K562 (cell line): ENCODE measurements around the gene NTNG1. TPM values are rescaled to one million over a fixed set of nuclear protein-coding genes. Genes with fewer than 3 reads are reported as not detected.

Experiments used
- ATAC-seq: fragments of 200-7000 bp; cut with Tn5 transposase; 3 replicates; pipeline ENCODE4 v1.9.1; 2020; ENCODE audit warnings: moderate library complexity
- BruUV-seq: library from RNA; stranded (reverse); fragments of 400-500 nt; replicated peaks from 2 replicates; lab custom pipeline; 2021; lab: Mats Ljungman, UMichigan
- CTCF ChIA-PET: fragments of 300-600 bp; formaldehyde crosslinking; extraction: SDS; loops from one replicate; lab custom pipeline; 2021; ENCODE audit warnings: low intra/inter-chr PET ratio; lab: Yijun Ruan, JAX
- POLR2A ChIA-PET: fragments of 300-600, 350-650 bp; sonication (Branson Sonifier 250); formaldehyde crosslinking; extraction: SDS; loops from one replicate; lab custom pipeline; 2021; ENCODE audit warnings: antibody characterized with exemption, inconsistent platforms; lab: Yijun Ruan, JAX
- DNase-seq, 4 experiments: peaks; one replicate each; pipeline versions ENCODE4 v3.0.0 to v3.0.0-alpha.2; 2011 to 2018; ENCODE audit warnings: low spot score in 3 of 4, mixed read lengths in 3 of 4; ENCODE audit errors: extremely low read depth in 1 of 4
- FAIRE-seq: peaks from 2 replicates; lab custom pipeline; 2011; peaks lifted over from hg19 to GRCh38; lab: Jason Lieb, UNC
- H2AFZ ChIP-seq: 2 replicates; pipeline ENCODE4 v1.6.0; 2011; ENCODE audit warnings: low read depth, low read length, control low read depth, inconsistent platforms
- H3K27ac ChIP-seq: fragments of 200-600 bp; 3 replicates; pipeline ENCODE4 v1.8.0; 2011; ENCODE audit warnings: low read depth, mild to moderate bottlenecking, control low read depth, inconsistent platforms, low read length, moderate library complexity, mixed read lengths; ENCODE audit errors: extremely low read depth
- H3K27me3 ChIP-seq, 2 experiments: fragments of 300-600 bp in 1 of 2; 2 replicates in 1 of 2; 3 replicates in 1 of 2; pipeline versions ENCODE4 v1.6.0 to v1.8.0; 2011; ENCODE audit warnings: inconsistent platforms in 2 of 2, low read length in 2 of 2, mild to moderate bottlenecking in 1 of 2, mixed read lengths in 1 of 2, moderate library complexity in 1 of 2; ENCODE audit not compliant: control insufficient read depth in 2 of 2, insufficient read depth in 2 of 2
- H3K36me3 ChIP-seq: fragments of 300-600 bp; 3 replicates; pipeline ENCODE4 v1.8.0; 2011; ENCODE audit warnings: mild to moderate bottlenecking, low read length, inconsistent platforms; ENCODE audit not compliant: control insufficient read depth, insufficient read depth
- H3K4me1 ChIP-seq, 2 experiments: fragments of 200-600 bp in 1 of 2; replicated peaks in 1 of 2; 2 replicates in 1 of 2; 3 replicates in 1 of 2; pipeline versions ENCODE4 v1.5.1 to v1.8.0; 2011; ENCODE audit warnings: inconsistent platforms in 2 of 2, low read length in 2 of 2, mild to moderate bottlenecking in 1 of 2, mixed read lengths in 1 of 2, moderate library complexity in 1 of 2; ENCODE audit not compliant: control insufficient read depth in 2 of 2, insufficient read depth in 2 of 2
- H3K4me2 ChIP-seq: 2 replicates; pipeline ENCODE4 v1.6.1; 2011; ENCODE audit warnings: low read length, control low read depth, inconsistent platforms, mixed read lengths; ENCODE audit not compliant: insufficient read depth
- H3K4me3 ChIP-seq: fragments of 200-600 bp; sonication (generic), shearing (Covaris generic); 2 replicates; pipeline ENCODE4 v1.5.1; 2016; ENCODE audit warnings: control low read depth, inconsistent platforms
- H3K79me2 ChIP-seq: fragments of 200-600 bp; 3 replicates; pipeline ENCODE4 v1.8.0; 2011; ENCODE audit warnings: low read length, inconsistent platforms; ENCODE audit not compliant: control insufficient read depth, insufficient read depth
- H3K9ac ChIP-seq, 2 experiments: 2 replicates each; pipeline versions ENCODE4 v1.6.0 to v1.6.1; 2011; ENCODE audit warnings: low read depth in 2 of 2, low read length in 2 of 2, control low read depth in 1 of 2, inconsistent platforms in 1 of 2, mild to moderate bottlenecking in 1 of 2, mixed read lengths in 1 of 2; ENCODE audit not compliant: insufficient read depth in 1 of 2
- H3K9me1 ChIP-seq: one replicate; pipeline ENCODE4 v1.6.0; 2011; ENCODE audit warnings: inconsistent platforms, mild to moderate bottlenecking, low read length, moderate library complexity; ENCODE audit not compliant: control insufficient read depth, insufficient read depth
- H3K9me3 ChIP-seq: replicated peaks from 2 replicates; pipeline ENCODE4 v1.5.1; 2011; ENCODE audit warnings: low read depth, low read length, inconsistent platforms; ENCODE audit not compliant: control insufficient read depth, insufficient read depth
- H4K20me1 ChIP-seq: replicated peaks from 2 replicates; pipeline ENCODE4 v1.6.1; 2011; ENCODE audit warnings: low read length, inconsistent platforms, mixed read lengths; ENCODE audit not compliant: control insufficient read depth, insufficient read depth
- ELK3 ChIP-seq: fragments of 450-650 bp; formaldehyde crosslinking; IDR thresholded peaks from 2 replicates; pipeline ENCODE4 v1.4.0; 2020; ENCODE audit warnings: mild to moderate bottlenecking
- MGA ChIP-seq: fragments of 450-650 bp; IDR thresholded peaks from 2 replicates; pipeline ENCODE4 v1.6.1; 2016; ENCODE audit warnings: mild to moderate bottlenecking, moderate library complexity
- NCOA2 ChIP-seq, 2 experiments: fragments of 450-650 bp; IDR thresholded peaks; 2 replicates each; pipeline ENCODE4 v1.6.1; 2018; ENCODE audit warnings: mild to moderate bottlenecking in 2 of 2, moderate library complexity in 1 of 2; ENCODE audit not compliant: partially characterized antibody in 2 of 2
- SRSF7 ChIP-seq: fragments of 200-400 bp; formaldehyde crosslinking; optimal IDR thresholded peaks from 2 replicates; pipeline ENCODE3; 2017; ENCODE audit warnings: mild to moderate bottlenecking, low read depth, low read length
- ZNF217 ChIP-seq: sonication (generic); formaldehyde crosslinking; IDR thresholded peaks from 2 replicates; pipeline ENCODE4 v1.8.0; 2022; ENCODE audit warnings: mild to moderate bottlenecking, missing genetic modification reagents
- WGBS: fragments of 100-300 bp; shearing (Covaris generic); methylation state at CpG from one replicate; pipeline ENCODE4 v1.1.6; 2016; ENCODE audit warnings: low coverage, mixed read lengths; ENCODE audit not compliant: insufficient coverage; ENCODE audit errors: missing lambda C conversion rate; 5-methylcytosine and 5-hydroxymethylcytosine counted together
- in situ Hi-C: fragments of 300-500 bp; cut with MboI; formaldehyde crosslinking; loops from 4 replicates; pipeline ENCODE4 v1.15.0; 2018; ENCODE audit warnings: inconsistent platforms, mixed read lengths
- intact Hi-C: fragments of 100-400 bp; cut with micrococcal nuclease; formaldehyde crosslinking; loops from 2 replicates; pipeline ENCODE4 v1.14.2; 2022
- polyA plus RNA-seq, 8 experiments: library from polyadenylated mRNA; depleted of rRNA in 4 of 8; stranded (reverse) in 5 of 8; unstranded in 3 of 8; fragments of >200 nt; fragmentation: Nextera tagmentation in 2 of 8; fragmentation: Illumina TruSeq in 1 of 8; extraction: Ambion mirVana in 2 of 8; extraction: Trizol in 1 of 8; gene quantifications; 2 replicates each; pipeline versions ENCODE4 v1.2.1 to v1.2.3, GENCODE V29; 2011 to 2014; ENCODE audit warnings: inconsistent platforms in 1 of 8, missing spikeins in 1 of 8
- total RNA-seq, 7 experiments: library from RNA; depleted of rRNA in 6 of 7; stranded (reverse); fragments of >200 nt in 6 of 7; fragmentation: Illumina TruSeq in 2 of 7; extraction: Trizol in 2 of 7; gene quantifications; 2 replicates each; pipeline versions ENCODE4 v1.2.1 to v1.2.3, GENCODE V29; 2011 to 2021; ENCODE audit warnings: low replicate concordance in 1 of 7
- TF ChIP-seq, protein P1 (sequence below): IDR thresholded peaks from 2 replicates; pipeline ENCODE4 v1.6.1; 2014; ENCODE audit warnings: antibody characterized with exemption
- TF ChIP-seq, protein P2 (sequence below): IDR thresholded peaks from 2 replicates; pipeline ENCODE4 v1.6.1; 2016; ENCODE audit warnings: missing genetic modification characterization, missing compliant biosample characterization

NTNG1 gene
- total and polyA plus RNA-seq, 9 of the 15 experiments (the other 6 are each of a cell fraction or from before 2014, with no cell fraction given), result not detected

DNA sequence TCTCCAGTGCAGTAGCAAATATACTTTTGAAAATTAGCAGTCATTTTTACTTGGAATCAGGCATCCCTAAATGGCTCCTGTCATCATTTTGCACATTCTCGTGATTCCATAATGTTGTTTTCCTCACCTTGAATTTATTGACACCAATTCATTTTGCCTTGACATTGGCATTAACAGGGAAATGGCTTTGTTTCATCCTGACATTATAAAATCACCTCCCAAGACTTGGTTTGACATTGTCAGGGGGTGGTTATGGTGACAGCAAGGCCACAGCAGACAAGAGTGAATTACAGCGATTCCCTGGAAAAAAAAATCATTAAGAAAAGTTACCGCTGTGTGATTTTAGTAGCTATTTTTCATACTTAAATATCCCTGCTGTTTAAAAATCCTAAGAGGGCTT lies 327.0 kb downstream of the NTNG1 start:
- Histone ChIP-seq H3K27me3 (no peaks in the 10 kb centered on the region), H2AFZ (no peak overlapping the region), H3K9me1 (no peaks in the 10 kb centered on the region), H3K9me3 (no peaks in the 10 kb centered on the region), H3K4me3 (no peak overlapping the region), H3K79me2 (no peaks in the 10 kb centered on the region), H3K27ac (no peak overlapping the region), H3K4me1 (no peaks in the 10 kb centered on the region), H3K9ac (no peak overlapping the region), H3K4me2 (no peak overlapping the region), H4K20me1 (no peaks in the 10 kb centered on the region), H3K36me3 (no peaks in the 10 kb centered on the region)
- 2% methylated on average over 3 of the region's 3 CpGs for WGBS
- ATAC-seq (no peak), DNase-seq (no peak), FAIRE-seq (no peak)
- ChIA-PET CTCF (no interaction called here), POLR2A (no interaction called here)
- BruUV-seq, result no TSS peak
- intact Hi-C loops, result loop anchor here (10.0 kb wide), 1 partner anchor 57 kb away; no protein-coding TSS in a partner anchor
- in situ Hi-C loops, result no loop called here
- TF ChIP-seq ELK3 (CRISPR knock-in tag), result no peak
- no peak for TF ChIP-seq ZNF217
- TF ChIP-seq, protein P1, sequence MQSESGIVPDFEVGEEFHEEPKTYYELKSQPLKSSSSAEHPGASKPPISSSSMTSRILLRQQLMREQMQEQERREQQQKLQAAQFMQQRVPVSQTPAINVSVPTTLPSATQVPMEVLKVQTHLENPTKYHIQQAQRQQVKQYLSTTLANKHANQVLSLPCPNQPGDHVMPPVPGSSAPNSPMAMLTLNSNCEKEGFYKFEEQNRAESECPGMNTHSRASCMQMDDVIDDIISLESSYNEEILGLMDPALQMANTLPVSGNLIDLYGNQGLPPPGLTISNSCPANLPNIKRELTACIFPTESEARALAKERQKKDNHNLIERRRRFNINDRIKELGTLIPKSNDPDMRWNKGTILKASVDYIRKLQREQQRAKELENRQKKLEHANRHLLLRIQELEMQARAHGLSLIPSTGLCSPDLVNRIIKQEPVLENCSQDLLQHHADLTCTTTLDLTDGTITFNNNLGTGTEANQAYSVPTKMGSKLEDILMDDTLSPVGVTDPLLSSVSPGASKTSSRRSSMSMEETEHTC, result no peak
- no peak for TF ChIP-seq SRSF7
- TF ChIP-seq MGA, result no peak
- TF ChIP-seq NCOA2 (IDR thresholded peaks at IDR 0.05; ENCODE audit: partially characterized antibody in 2 of 2), result no peak
- TF ChIP-seq, protein P2, sequence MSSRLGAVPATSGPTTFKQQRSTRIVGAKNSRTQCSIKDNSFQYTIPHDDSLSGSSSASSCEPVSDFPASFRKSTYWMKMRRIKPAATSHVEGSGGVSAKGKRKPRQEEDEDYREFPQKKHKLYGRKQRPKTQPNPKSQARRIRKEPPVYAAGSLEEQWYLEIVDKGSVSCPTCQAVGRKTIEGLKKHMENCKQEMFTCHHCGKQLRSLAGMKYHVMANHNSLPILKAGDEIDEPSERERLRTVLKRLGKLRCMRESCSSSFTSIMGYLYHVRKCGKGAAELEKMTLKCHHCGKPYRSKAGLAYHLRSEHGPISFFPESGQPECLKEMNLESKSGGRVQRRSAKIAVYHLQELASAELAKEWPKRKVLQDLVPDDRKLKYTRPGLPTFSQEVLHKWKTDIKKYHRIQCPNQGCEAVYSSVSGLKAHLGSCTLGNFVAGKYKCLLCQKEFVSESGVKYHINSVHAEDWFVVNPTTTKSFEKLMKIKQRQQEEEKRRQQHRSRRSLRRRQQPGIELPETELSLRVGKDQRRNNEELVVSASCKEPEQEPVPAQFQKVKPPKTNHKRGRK (tag), result no peak
